ENCODE data around the gene GARIN5A.
"Not testable (repeated sequence)": the region's sequence is repeated elsewhere in the genome, so short reads cannot be mapped to it uniquely, and the experiment has no call there.

The GARIN5A gene

GRCh38 chr19:50461066-50461875 lies 15.4 kb downstream of the GARIN5A start:
- no peak for DNase-seq

GRCh38 chr19:50460161-50460765 lies 16.4 kb downstream of the GARIN5A start:
- no peak for DNase-seq

- no peak for DNase-seq
These were observed 17.0 kb downstream of the GARIN5A start for GRCh38 chr19:50459638-50460037.

- DNase-seq: no peak
These were observed 17.6 kb downstream of the GARIN5A start for GRCh38 chr19:50459067-50459456.

GRCh38 chr19:50458396-50459066 lies 18.1 kb downstream of the GARIN5A start:
- no peak for DNase-seq

- DNase-seq: no peak
These were observed 19.3 kb downstream of the GARIN5A start for GRCh38 chr19:50457300-50457699.

GRCh38 chr19:50455992-50456391 lies 20.7 kb downstream of the GARIN5A start:
- no peak for DNase-seq

GRCh38 chr19:50453243-50453642 lies 23.4 kb downstream of the GARIN5A start:
- no peak for DNase-seq

GRCh38 chr19:50451223-50451534 lies 25.5 kb downstream of the GARIN5A start:
- no peak for DNase-seq

GRCh38 chr19:50450369-50451222 lies 26.1 kb downstream of the GARIN5A start:
- no peak for DNase-seq

- no peak for DNase-seq
These were observed 27.3 kb downstream of the GARIN5A start for GRCh38 chr19:50449236-50449899.

- DNase-seq: no peak
These were observed 28.9 kb downstream of the GARIN5A start for GRCh38 chr19:50447750-50448149.

- DNase-seq: no peak
These were observed 29.6 kb downstream of the GARIN5A start for GRCh38 chr19:50447053-50447452.

GRCh38 chr19:50444059-50444458 lies 32.6 kb downstream of the GARIN5A start:
- no peak for DNase-seq

GRCh38 chr19:50439130-50439529 lies 37.5 kb downstream of the GARIN5A start:
- not testable (repeated sequence) for DNase-seq

GRCh38 chr19:50437862-50438449 lies 38.7 kb downstream of the GARIN5A start:
- no peak for DNase-seq

- DNase-seq: no peak
These were observed 41.0 kb downstream of the GARIN5A start for GRCh38 chr19:50435627-50436026.

GRCh38 chr19:50435221-50435620 lies 41.4 kb downstream of the GARIN5A start:
- DNase-seq: no peak

GRCh38 chr19:50434525-50434924 lies 42.1 kb downstream of the GARIN5A start:
- DNase-seq: no peak

GRCh38 chr19:50433201-50434180 lies 43.2 kb downstream of the GARIN5A start:
- no peak for DNase-seq
